ENCODE data around the gene RPTOR.

- TF ChIP-seq CTCF (IDR thresholded peaks at IDR 0.05) = no peak
- no peak for TF ChIP-seq POLR2AphosphoS5 (IDR thresholded peaks at IDR 0.05)
- no peak for TF ChIP-seq POLR2A (IDR thresholded peaks at IDR 0.05)
Observed at GRCh38 chr17:80645706-80646325, 101.2 kb downstream of the RPTOR start.
